Airway epithelial cell (primary cell): ENCODE data around the gene ZNF197. TPM values are rescaled to one million over a fixed set of nuclear protein-coding genes. Genes with fewer than 3 reads are reported as not detected.

ENCODE experiments used
- total RNA-seq: library from RNA; depleted of rRNA; stranded (reverse); fragments of >200 nt; gene quantifications from 2 replicates; pipeline ENCODE4 v1.2.3, GENCODE V29; 2015

Gene ZNF197
- total RNA-seq = 8.1 and 9.0 TPM in 2 replicates

DNA sequence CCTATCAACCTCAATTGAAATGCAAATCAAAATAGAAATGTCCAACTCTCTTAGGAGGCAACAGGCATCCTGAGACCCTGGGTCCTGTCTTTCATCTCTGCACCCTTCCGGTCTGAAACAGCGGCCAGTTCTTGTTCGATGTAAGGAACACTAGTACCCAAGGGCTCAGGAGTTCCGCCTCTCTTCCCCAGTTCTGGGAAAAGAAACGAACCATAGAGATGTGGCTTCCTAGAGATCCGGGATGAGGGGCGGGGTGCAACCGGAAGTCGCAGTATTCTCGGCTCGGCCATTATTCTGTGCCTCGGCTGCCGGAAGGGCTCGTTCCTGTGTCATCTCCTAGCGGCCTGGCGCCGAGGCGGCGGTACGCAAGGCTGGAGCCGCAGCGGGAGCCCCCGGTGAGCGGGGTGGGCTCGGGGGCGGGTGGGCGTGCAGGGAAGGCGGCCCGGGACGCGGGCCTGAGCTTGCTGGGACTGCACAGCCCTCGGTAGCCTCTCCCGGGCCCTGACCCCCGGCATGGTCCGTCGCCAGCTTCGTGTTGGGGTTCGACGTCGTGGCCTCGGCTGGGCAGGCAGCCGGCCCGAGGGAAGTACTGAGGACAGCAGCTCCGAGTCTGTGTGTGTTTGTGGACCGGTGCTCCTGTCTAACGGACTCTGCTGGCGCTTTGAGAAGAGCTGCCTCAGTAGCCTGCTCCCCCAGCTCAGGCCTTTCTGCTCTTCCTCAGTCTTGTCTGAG is at the start of gene ZNF197:
ZNF197 (plus strand) TSS at position 288 of the 732 bp plus-strand sequence. CDS start 4,119 bp downstream, outside the sequence.

DNA sequence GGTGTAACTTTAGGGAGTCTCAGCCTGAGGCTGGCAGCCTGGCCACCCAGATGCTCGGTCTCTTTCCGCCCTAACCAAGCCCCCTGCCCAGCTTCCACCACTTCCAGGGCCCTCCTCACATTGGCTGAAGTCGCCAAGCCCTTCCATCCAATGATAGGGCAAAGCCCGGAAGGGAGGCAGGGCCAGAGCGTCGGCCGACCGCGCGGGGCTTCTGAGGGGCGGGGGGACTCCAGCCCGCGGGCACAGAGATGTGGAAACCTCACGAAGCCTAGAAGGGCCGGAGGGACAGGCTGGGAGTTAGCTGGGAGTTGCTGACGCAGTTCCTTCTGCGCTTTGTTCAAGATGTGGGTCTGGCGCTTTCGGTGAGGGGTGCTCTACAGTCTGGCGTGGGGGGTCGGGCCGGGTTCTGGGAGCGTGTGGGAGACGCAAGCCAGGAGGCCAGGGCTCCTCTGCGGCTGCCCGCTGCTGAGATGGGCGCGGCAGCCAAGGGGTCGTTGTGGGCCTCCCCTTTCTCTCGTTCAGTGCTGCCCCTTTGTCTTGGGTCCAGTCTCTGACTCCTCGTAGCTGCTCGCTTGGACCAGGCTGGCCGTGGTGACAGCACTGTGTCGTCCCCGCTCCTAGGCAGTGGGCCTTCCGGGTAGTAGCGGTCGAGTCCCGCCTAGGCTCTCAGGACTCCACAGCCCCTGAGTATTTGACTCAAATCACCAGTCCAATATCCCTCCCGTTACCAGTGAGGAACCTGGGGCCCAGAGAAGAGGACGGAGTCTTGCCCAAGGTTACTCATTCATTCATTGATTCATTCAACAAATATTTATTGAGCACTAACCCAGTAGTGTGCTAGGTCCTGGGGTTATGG is 40.0 kb upstream of the ZNF197 start, which contains the start of gene ZNF660:
ZNF660 (plus strand) TSS at position 319 of the 856 bp plus-strand sequence. CDS start 9,230 bp downstream, outside the sequence.

DNA sequence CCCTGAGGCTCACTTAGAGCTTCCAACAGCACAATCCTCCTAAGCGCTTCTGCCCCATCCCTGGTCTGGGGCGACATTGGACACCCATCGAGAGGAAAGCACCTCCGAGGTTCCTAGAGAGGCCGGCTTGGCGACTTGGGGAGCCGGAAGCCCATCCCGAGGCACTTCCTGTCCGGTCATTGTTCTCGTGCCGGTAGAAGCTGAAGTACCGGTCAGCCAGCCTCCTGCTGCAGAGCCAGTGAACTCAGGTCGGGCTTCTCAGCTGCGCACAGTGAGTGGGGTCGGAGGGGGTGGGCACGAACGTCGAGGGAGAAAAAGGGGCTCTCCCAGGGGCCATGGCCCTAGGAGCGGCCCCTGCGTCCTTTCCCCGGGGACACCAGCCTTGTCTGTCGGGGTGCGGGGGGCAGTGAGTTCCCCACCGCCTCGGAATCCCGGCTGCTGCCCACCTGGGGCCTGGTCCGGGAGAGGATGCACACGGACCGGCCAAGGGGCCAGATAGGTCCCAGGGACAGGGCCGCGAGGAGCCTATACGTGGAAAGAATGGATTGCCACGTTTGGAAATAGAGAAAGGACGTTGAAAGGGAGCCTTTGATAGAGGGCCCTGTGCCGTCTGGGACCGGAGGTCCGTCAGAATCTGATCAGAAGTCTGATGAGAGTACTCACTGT is 23.9 kb downstream of the ZNF197 start, which contains the start of gene ZNF35:
ZNF35 (plus strand) TSS at position 169 of the 666 bp plus-strand sequence. CDS start 2,336 bp downstream, outside the sequence.

Other genes starting within 250 kb of the ZNF197 start
- 3.0 and 3.5 TPM in 2 replicates for gene ZNF445, start 147.4 kb upstream of the ZNF197 start, total RNA-seq
- gene ZKSCAN7, start 69.8 kb upstream of the ZNF197 start, total RNA-seq = 1.4 and 2.5 TPM in 2 replicates
- gene ZNF660, start 40.1 kb upstream of the ZNF197 start, total RNA-seq = 0.05 and 0.07 TPM in 2 replicates
- 6.2 and 9.9 TPM in 2 replicates for gene ZNF35, start 23.7 kb downstream of the ZNF197 start, total RNA-seq
- gene ZNF502, start 87.6 kb downstream of the ZNF197 start, total RNA-seq = 1.7 and 2.9 TPM in 2 replicates
- gene ZNF501, start 104.6 kb downstream of the ZNF197 start, total RNA-seq = 1.7 and 2.1 TPM in 2 replicates
- 12.5 and 15.7 TPM in 2 replicates for gene KIAA1143, start 136.6 kb downstream of the ZNF197 start, total RNA-seq
- gene KIF15, start 136.8 kb downstream of the ZNF197 start, total RNA-seq = 4.5 and 6.9 TPM in 2 replicates
- 19.0 and 26.7 TPM in 2 replicates for gene TMEM42, start 236.9 kb downstream of the ZNF197 start, total RNA-seq
- 0.33 and 0.35 TPM in 2 replicates for gene TGM4, start 249.6 kb downstream of the ZNF197 start, total RNA-seq